ENCODE results near the gene KRT27.
"Not testable (repeated sequence)": the region's sequence is repeated elsewhere in the genome, so short reads cannot be mapped to it uniquely, and the experiment has no call there.

Gene KRT27

GRCh38 chr17:40755231-40755630 lies 27.1 kb downstream of the KRT27 start, which contains the start of gene KRT25:
Gene KRT25 (minus strand): TSS chr17:40755331. CDS start chr17:40755271, 60 bp downstream.
- DNase-seq (ENCODE audit: low spot score): no peak

GRCh38 chr17:40753804-40754203 lies 28.5 kb downstream of the KRT27 start:
- no peak for DNase-seq (ENCODE audit: low spot score)

- no peak for DNase-seq (ENCODE audit: low spot score)
Measured at GRCh38 chr17:40751065-40751464, 31.3 kb downstream of the KRT27 start.

- no peak for DNase-seq (ENCODE audit: low spot score)
Measured at GRCh38 chr17:40750391-40750790, 32.0 kb downstream of the KRT27 start.

- not testable (repeated sequence) for DNase-seq (ENCODE audit: low spot score)
Measured at GRCh38 chr17:40748666-40749065, 33.7 kb downstream of the KRT27 start.

GRCh38 chr17:40738553-40738952 lies 43.8 kb downstream of the KRT27 start:
- no peak for DNase-seq (ENCODE audit: low spot score)

GRCh38 chr17:40735016-40735415 lies 47.3 kb downstream of the KRT27 start:
- DNase-seq (ENCODE audit: low spot score): no peak

GRCh38 chr17:40734018-40734417 lies 48.3 kb downstream of the KRT27 start:
- no peak for DNase-seq (ENCODE audit: low spot score)

- DNase-seq (ENCODE audit: low spot score): no peak
Measured at GRCh38 chr17:40730970-40731369, 51.4 kb downstream of the KRT27 start.

GRCh38 chr17:40727447-40728231 lies 54.7 kb downstream of the KRT27 start:
- peak; percentile 50 for DNase-seq (ENCODE audit: low spot score)

GRCh38 chr17:40726919-40727318 lies 55.4 kb downstream of the KRT27 start:
- peak; percentile 21 for DNase-seq (ENCODE audit: low spot score)
